GM18511 (cell line): ENCODE results near the gene IL1RL2.

Experiments
- ATAC-seq: cut with Tn5 transposase; IDR thresholded peaks from one replicate; pipeline ENCODE4 v1.9.1; 2021; ENCODE audit warnings: mild to moderate bottlenecking, moderate library complexity; ENCODE audit not compliant: unreplicated experiment

Gene IL1RL2

GRCh38 chr2:102186791-102187495 lies at the start of gene IL1RL2:
Gene IL1RL2 (plus strand): TSS chr2:102187023. CDS start chr2:102187868, 845 bp downstream.
- no peak for ATAC-seq

GRCh38 chr2:102137138-102137537 lies 49.7 kb upstream of the IL1RL2 start:
- ATAC-seq: no peak

- ATAC-seq: no peak
Measured at GRCh38 chr2:102138331-102138730, 48.5 kb upstream of the IL1RL2 start.

- no peak for ATAC-seq
Measured at GRCh38 chr2:102139851-102140250, 47.0 kb upstream of the IL1RL2 start.

- ATAC-seq: no peak
Measured at GRCh38 chr2:102140377-102140776, 46.4 kb upstream of the IL1RL2 start.

GRCh38 chr2:102141011-102141943 lies 45.5 kb upstream of the IL1RL2 start:
- no peak for ATAC-seq

- no peak for ATAC-seq
Measured at GRCh38 chr2:102141970-102142828, 44.6 kb upstream of the IL1RL2 start, which contains the start of gene IL1R1. Gene IL1R1 (plus strand): TSS chr2:102142746. CDS start chr2:102157725, 14,979 bp downstream.

- ATAC-seq: no peak
Measured at GRCh38 chr2:102142829-102143449, 43.9 kb upstream of the IL1RL2 start.

GRCh38 chr2:102143450-102143985 lies 43.3 kb upstream of the IL1RL2 start:
- ATAC-seq: no peak

- no peak for ATAC-seq
Measured at GRCh38 chr2:102144128-102144527, 42.7 kb upstream of the IL1RL2 start.

GRCh38 chr2:102145107-102145506 lies 41.7 kb upstream of the IL1RL2 start:
- no peak for ATAC-seq

- ATAC-seq: no peak
Measured at GRCh38 chr2:102145934-102146333, 40.9 kb upstream of the IL1RL2 start.

- ATAC-seq: no peak
Measured at GRCh38 chr2:102147935-102148334, 38.9 kb upstream of the IL1RL2 start.

- no peak for ATAC-seq
Measured at GRCh38 chr2:102149243-102149642, 37.6 kb upstream of the IL1RL2 start.

- no peak for ATAC-seq
Measured at GRCh38 chr2:102149644-102150455, 37.0 kb upstream of the IL1RL2 start.

- ATAC-seq: no peak
Measured at GRCh38 chr2:102154364-102154763, 32.5 kb upstream of the IL1RL2 start.

- no peak for ATAC-seq
Measured at GRCh38 chr2:102154946-102155702, 31.7 kb upstream of the IL1RL2 start.

GRCh38 chr2:102155703-102156515 lies 30.9 kb upstream of the IL1RL2 start:
- no peak for ATAC-seq
